COR-L47 (cell line): ENCODE results near the gene CLN6.
"Not testable (repeated sequence)": the region's sequence is repeated elsewhere in the genome, so short reads cannot be mapped to it uniquely, and the experiment has no call there.

ENCODE experiments used
- DNase-seq: peaks from one replicate; lab custom pipeline; 2025; lab: John Stamatoyannopoulos, UW

Gene CLN6

DNA sequence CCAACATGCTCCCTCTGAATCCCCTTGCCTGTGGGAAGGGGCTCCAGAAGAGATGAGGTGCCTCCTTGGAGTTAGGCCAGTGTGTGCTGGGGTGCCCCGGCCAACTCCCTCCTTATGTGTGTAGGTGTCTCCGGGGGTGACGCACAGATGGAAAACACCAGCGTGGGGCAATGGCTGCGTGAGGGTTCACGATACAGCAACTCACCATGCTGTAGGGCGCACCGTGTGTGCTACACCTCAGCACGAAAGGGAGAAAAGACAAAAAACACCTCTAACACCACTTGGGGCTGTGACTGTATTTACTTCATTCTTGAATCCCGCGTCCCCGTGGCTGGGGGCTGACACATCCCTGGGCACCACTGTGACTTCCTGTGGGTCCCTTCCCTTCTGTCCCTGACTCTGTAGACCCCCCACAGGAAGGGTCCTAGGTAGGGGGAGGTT is 22.8 kb downstream of the CLN6 start:
- no peak for DNase-seq

GRCh38 chr15:68205954-68206539 is 23.5 kb downstream of the CLN6 start:
- DNase-seq, result no peak

- no peak for DNase-seq
Observed at GRCh38 chr15:68205558-68205944, 24.0 kb downstream of the CLN6 start.

DNA sequence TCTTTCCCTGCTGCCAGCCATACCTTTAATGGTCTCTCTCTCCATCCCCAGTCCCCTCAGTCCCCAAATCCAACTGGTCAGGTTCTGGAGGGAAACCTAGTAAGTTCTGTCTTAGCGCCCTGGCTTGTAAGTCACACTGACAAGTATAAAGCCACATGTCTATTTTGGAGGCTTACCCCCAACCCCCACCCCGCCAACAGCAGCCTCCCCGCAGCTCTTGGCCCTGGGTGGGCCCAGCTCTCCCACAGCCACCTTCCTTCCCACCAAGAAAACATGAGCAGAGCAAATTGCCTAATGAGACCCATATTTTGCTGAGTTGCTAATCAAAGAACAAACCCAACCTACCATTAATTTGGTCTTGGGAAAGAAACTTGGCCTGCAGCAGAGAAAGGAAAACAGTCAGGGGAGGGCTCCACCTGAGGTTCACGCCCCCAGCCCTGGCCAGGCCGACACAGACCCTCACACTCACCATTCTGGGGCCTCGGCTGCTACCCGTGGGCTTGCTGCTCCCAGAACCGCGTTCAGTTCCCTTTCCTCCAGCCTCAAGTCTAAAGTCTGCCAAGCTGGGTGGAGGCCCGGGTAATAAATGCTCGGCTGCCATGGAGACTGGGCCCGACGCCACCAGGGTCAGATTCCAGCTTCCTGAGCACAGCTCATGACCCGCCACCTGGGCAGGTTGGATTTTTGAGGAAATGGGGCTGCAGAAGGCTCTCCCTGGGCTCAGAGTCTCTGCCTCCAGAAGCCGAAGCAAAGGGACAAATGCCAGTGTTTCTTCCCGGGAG is 24.6 kb downstream of the CLN6 start, which contains the start of gene CALML4:
Gene CALML4 (minus strand): TSS at position 557 of the 782 bp plus-strand sequence. CDS start 85 bp downstream, at position 472.
- no peak for DNase-seq

DNA sequence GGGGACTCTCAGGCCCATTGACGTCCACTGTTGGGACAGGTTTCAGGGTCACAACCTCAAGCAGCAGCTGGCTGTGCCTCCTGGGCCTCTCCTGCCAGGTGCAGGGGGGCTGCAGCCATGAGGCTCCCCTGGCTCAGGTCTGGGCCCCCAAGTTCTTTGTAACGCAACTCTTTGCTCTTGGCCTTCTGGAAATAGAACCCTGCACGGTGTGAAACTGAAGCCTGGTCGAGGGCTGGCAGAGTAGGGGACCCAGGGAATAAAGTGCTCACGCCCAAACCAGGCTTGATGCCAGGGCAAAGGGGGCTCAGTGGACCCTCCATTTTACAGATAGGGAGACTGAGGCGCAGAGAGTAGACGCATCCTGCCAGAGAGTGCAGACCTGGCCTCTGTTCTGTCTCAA is 25.2 kb downstream of the CLN6 start:
- no peak for DNase-seq

GRCh38 chr15:68203956-68204355 is 25.6 kb downstream of the CLN6 start:
- DNase-seq, result no peak

GRCh38 chr15:68203486-68203885 is 26.0 kb downstream of the CLN6 start:
- no peak for DNase-seq

DNA sequence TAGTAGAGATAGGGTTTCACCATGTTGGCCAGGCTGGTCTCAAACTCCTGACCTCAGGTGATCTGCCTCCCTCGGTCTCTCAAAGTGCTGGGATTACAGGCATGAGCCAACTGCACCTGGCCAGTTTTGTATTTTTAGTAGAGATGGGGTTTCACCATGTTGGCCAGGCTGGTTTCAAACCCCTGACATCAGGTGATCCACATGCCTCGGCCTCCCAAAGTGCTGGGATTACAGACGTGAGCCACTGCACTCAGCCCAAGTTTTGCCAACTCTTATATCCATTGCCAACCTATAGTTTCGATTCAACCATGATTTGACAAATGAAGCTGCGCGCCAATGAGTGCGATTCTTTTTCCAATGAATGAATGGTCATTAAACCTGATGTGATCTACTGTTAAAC is 26.5 kb downstream of the CLN6 start:
- not testable (repeated sequence) for DNase-seq

DNA sequence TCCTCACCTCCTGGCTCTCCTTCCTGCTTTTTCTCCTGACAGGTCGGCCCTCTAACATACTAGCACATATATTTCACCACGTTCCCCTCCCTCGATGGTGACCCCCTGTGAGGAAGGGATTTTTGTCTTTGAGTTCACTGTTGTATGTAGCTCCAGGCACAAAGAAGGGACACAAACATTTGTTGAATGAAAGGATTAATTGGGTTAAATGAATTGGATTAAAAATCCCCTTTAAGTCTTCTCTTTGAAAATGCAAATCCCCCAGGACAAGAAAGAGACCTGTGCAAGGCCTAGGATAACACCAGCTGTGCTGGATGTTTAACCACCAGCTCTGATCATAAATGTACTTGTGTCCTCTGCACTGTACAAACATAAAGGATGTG is 27.7 kb downstream of the CLN6 start:
- DNase-seq, result no peak

DNA sequence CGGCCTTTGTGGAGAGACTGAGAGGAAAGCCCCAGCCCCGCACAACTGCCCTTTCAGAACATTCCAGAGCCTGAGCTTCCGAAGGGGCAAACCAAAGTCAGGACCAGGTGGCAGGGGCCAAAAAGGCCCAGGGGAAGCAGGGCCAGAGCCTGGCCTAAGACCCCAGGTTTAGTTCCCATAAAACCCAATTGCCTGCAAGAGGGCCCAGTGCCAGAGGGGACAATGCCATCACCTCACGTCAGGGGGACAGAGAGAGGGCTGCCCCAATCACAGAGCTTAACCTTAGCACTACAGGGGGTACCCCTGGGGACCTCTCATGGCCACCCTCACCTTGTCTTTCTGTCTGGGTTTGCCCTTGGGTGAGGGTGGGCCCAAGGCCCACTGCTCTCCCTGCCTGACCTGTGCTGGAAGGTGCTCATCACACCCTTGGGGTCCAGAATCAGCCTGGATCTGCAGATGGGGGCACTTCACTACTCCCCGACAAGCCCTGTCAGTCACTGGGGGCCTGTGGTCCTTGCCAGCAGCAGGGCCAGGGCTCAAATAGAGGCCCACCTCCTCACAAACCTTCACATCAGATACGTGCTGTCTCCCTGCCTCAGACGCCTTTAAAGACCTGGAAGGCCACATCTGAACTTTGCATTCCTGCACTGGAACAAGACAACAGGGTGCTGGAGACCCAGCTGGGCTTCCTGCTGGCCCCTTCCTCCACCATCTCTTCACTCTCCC is 28.2 kb downstream of the CLN6 start:
- no peak for DNase-seq

DNA sequence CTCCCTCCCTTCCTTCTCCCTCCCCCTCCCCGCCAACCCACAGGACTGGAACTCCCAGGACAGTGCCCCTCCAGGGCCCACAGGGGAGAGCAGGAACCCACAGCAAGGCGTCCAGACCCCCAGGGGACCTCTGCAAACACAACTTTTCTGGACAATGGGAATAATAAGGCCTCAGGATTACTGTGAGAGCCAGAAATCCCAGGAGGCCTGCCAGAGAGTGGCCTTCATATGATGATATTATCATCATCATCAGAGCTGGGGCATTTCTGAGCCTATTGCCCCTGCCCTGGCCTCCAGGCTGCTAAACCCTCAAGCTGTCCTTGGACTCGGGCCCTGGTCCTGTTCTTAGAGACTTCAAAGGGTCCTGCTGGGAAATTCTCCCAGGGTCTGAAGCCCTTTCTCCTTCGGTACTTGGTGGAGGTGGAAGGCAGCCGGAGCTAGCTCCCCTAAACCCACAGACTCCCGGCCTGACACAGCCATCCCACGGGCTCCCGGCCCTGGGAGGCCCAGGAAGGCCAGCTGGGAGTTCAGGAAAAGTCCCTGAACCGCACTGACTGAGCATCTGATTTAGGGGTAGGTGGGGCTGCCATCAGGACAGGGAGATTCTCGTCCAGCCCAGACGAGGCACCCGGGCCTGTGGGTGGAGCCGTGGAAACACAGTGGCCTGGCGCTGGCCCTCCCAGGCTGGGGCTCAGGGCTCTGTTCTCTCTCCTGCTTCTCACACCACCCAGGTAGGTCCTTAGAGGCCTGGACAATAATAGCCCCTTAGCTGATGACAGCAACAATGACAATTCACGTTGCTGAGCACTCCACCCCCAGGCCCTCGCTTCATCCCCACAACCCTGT is 29.3 kb downstream of the CLN6 start:
- no peak for DNase-seq

- peak; percentile 8 for DNase-seq
Observed at GRCh38 chr15:68199340-68199739, 30.2 kb downstream of the CLN6 start.

GRCh38 chr15:68197661-68198437 is 31.7 kb downstream of the CLN6 start:
- no peak for DNase-seq

DNA sequence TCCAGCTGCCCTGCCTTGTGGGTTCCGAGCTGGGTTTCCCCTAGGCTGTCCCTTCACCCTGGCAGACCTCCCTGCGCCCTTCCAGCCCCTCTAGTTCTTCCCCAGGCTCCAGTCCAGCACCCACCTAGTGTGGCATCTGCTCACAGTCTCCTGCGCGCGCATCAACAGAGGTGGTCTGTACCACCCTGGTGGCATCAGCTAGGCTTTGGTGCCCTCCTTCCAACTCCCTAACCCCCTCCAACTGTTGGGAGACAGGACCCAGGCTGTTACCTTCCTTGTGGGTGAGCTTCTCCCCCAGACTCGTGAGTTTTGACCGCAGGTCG is 32.4 kb downstream of the CLN6 start:
- DNase-seq, result no peak

DNA sequence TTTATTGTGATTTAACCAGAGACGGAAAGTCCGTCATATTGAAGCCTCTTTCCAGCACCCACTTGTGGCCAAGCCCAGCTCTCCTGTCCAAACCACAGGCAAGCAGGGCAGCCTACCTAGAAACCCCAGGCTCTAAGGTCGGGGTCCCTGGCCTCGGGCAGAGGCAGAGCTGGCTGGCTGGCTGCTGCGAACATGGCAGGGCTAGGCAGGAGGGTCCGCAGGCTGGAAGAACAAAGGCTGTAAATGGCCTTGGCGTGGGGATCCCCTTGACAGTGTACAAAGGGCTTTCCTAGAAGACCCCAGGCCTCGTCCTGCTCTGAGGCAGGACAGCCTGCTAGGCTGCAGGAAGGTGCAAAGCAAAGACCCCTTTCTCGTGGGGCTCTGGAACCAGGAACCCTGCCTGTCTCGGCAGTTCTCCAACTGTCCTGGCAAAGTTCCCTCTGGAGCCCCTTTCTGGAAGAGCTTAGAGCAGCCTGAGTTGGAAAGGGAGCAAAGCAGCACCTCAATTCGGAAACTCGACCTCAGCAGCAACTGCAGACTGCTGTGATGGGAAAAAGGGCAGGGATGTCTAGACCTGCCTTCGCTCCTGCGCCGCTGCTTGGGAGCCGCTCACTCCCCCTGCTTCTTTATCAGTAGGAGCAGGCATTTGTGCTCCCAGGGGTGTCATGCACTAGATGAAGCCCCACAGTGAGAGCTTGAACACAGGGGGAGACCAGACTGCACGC is 32.9 kb downstream of the CLN6 start:
- DNase-seq, result no peak

DNA sequence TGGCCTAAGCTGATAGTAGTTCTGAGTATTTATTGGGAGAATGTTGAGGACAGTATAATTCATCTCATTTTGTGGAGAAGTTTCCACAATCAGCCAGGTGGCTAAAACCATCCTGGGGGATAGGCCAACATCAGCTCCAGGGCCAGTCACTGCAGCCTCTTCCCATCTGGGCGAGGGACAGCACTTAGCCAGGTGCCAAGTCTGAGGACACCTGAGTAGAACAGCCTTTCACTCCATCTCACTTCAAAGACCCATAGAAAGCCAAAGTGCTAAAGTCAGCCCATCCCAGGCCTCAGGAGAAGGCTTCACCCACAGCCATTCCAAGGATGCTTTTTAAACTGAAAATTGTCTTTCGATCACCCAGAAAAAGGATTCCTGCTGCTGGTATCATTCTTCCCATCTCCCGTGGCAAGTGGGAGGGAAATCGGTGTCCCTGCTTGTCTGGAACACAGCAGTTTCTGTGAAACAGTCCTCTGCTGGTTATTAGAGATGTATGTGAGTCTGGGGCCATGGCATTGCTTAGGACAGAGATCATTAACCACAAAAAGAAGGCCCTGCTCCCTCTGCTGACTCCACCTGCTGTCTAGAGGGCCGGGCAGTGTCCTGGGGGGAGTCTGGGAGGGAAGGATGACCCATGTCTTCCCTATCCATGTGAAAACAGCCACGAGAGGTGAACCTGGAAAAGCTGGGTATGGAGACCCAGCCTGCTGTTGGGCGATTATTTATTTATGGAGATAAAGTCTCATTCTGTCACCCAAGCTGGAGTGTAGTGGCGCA is 34.0 kb downstream of the CLN6 start:
- no peak for DNase-seq

DNA sequence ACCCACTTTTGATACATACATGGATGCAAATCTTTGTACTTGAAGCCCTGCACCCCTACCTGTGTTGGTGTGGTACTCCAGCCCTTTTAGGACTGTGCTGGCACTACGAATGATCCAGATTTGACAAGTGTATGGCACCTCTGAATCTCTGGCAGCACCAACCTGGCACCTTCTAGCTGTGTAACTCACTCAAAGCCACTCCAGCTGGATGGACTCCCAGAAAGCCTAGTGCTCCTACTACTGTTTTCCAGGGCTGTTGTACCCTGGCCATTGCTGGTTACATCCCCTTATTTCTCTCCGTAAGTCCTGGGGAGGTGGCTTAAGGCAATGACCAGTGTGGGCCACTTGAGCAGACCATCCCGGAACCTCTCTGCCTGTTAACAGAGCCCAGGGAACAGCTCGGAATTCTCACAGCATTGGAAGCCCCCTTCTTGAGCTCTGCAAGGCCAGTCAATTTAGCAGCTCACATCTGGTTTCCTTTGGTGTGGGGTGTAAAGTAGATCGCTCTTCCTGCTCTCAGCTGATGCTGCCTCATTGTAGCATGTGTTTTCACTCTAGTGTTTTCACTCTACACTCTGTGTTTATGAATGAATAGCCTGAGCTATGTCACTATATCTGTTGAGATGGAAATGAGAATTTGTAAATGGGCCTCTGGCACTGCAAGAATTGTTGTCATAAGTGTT is 36.6 kb downstream of the CLN6 start:
- no peak for DNase-seq

- DNase-seq, result no peak
Observed at GRCh38 chr15:68192117-68192516, 37.4 kb downstream of the CLN6 start.

DNA sequence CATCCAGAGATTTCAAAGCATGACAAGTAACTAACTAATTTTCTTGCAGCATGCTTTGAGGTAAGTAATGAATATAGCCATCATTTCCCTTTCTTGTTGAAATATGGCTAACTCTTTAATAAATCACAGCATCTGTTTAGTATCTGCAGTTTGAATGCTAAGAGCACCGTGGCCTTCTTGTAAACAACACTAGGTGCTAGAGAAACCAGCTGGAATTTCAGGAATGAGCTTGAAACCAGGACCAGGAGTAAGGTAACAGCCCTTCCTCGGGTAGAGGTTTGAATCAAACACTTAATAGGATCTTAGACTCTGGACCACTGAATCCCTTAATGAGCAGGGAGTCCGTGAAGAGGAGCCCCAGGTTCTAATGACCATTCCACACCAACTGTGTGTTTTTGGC is 38.0 kb downstream of the CLN6 start:
- DNase-seq, result no peak
